ENCODE results near the gene AKR7A2. TPM values are rescaled to one million over a fixed set of nuclear protein-coding genes. Genes with fewer than 3 reads are reported as not detected.

The AKR7A2 gene
- total RNA-seq, 4 donors from 2014 or later, result 57.7 to 93.4 (median 70.3) TPM

DNA sequence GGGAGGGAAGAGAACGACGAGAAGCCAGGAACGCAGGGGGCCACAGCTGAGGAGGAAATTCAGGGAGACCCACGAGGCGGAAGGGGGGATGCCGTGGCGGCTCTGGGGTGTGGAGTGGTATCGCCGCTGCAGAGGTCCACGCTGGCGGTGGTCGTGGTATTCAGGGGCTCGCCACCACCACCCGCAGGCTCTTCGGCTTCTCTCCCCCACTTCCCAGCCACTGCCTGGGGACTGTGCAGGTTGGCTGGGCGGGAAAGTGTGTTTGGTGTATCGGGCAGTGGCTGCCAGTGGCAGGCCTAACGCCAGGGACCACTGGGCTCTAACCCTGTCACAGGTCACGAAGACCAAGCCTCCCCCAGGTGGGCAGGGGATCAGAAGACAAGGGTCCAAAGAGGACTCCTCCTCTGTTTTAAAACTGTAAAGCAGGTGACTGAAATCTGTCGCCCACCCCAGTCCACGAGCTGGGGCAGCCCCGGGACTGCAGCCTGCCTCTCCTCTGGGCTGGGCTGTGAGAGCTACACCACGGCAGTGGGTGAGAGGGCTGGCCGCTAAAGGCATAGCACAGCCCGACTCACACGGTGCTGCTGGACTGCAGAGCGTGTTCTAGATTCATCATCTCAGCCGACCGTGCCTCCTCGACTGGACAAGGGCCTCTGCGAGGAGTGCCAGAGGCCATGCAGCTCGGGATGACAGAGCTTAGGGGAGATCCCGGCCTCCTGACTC lies 31.1 kb upstream of the AKR7A2 start:
- 91 to 92% methylated on average over 11 to 16 of the region's 33 CpGs for WGBS, 2 donors
- Histone ChIP-seq H3K27me3 (no peaks in the 10 kb centered on the region), H3K36me3 (peaks cover 15 to 77% (median 27%) of the 10 kb centered on the region in 3 donors), H3K27ac (peak overlapping the region in 3 of 4 donors; percentile 36 to 45 (median 45)), H3K9me3 (no peaks in the 10 kb centered on the region), H3K4me3 (no peak overlapping the region), H3K4me1 (peaks cover 6 to 61% (median 17%) of the 10 kb centered on the region in 3 donors)
- no peak for DNase-seq
- intact Hi-C loops (cut with DNase I), result loop anchor here (5.0 kb wide), 1 partner anchor 314 kb away; no protein-coding TSS in a partner anchor
- TF ChIP-seq, protein P1, sequence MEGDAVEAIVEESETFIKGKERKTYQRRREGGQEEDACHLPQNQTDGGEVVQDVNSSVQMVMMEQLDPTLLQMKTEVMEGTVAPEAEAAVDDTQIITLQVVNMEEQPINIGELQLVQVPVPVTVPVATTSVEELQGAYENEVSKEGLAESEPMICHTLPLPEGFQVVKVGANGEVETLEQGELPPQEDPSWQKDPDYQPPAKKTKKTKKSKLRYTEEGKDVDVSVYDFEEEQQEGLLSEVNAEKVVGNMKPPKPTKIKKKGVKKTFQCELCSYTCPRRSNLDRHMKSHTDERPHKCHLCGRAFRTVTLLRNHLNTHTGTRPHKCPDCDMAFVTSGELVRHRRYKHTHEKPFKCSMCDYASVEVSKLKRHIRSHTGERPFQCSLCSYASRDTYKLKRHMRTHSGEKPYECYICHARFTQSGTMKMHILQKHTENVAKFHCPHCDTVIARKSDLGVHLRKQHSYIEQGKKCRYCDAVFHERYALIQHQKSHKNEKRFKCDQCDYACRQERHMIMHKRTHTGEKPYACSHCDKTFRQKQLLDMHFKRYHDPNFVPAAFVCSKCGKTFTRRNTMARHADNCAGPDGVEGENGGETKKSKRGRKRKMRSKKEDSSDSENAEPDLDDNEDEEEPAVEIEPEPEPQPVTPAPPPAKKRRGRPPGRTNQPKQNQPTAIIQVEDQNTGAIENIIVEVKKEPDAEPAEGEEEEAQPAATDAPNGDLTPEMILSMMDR (IDR thresholded peaks at IDR 0.05), result no peak
- no peak for TF ChIP-seq POLR2A (IDR thresholded peaks at IDR 0.05)

DNA sequence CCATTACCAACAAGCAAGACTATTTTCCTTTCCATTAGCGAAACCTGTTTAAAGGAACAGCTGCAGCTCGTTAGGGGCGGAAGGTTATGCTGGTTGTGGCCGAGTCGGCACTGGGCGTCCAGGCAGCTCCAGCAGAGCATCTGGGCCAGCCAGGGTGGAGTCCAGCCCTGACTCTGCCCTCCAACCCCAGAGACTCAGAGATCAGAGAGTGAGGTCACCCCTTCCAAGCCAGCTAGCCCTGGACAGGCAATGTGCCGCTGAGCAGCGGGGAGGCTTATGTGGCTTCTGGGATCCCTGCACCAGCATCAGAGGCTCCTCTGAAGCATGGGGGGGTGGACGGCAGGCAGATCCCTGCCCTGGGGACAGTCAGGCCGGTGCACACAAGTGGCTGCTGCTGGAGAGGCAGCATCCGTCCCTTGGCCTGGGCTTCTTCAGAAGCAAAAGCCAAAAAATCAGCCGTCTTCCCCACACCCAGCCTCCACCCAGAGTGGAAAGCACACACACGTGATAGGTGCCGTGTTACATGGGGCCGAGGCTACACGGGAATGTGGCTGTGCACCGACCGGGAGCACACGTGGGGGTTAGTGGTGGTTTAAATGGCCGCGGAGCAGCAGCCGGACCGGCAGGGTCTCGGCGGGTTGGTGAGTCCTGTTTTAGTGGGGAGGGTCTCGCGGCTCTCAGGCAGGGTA lies 30.3 kb upstream of the AKR7A2 start:
- no peak for TF ChIP-seq POLR2A (IDR thresholded peaks at IDR 0.05)
- TF ChIP-seq, protein P1 (IDR thresholded peaks at IDR 0.05), result no peak
- Histone ChIP-seq H3K27ac (peak overlapping the region in 3 of 4 donors; percentile 45 to 53 (median 45)), H3K36me3 (peaks cover 15 to 81% (median 27%) of the 10 kb centered on the region in 3 donors), H3K9me3 (no peaks in the 10 kb centered on the region), H3K27me3 (no peaks in the 10 kb centered on the region), H3K4me1 (peaks cover 0 to 53% (median 14%) of the 10 kb centered on the region in 3 donors), H3K4me3 (no peak overlapping the region)
- no peak for DNase-seq
- intact Hi-C loops (cut with DNase I), result loop anchor here (5.0 kb wide), 1 partner anchor 315 kb away; no protein-coding TSS in a partner anchor
- WGBS, 2 donors, result 86 to 92% methylated on average over 8 to 14 of the region's 27 CpGs

DNA sequence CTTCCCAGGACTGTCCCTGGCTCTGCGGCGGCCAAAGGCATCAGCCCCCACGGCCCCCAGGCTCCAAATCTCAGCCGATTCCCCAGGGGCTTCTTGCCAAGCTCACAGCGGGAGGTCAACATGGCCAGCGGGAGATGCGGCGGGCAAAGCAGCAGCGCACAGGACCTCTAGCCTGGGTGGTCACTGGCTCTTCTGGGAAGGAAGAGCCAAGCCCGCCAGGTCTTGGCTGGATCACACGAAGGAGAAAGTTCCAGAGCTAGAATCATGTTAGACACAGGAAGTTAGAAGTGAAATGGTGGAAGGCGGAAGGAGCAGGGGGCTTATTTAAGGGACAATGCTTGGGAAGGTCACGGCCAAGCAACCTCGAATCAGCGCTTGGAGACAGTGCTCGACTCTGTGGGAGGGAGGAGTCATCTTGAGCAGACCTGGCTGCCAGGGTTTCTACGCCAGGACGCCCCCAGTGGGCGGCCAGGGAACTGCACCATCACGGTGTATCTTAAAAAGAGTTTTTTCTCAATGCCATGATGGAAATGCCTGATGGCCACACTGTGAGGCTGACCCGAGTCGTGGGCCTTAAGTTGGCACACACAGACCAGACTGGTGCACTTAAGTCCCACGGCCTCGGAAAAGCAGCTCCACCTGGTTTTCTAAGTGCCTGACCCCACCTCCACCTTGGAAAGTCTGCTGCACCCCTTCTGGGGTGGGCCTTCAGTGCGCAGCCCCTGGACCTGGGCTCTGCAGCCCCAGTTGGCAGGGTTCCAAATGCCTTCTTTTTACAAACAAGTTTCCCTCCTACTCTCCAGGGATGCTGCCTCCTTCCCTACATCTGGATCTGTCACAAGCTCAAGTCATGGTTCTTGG lies 29.5 kb upstream of the AKR7A2 start:
- no peaks in the 10 kb centered on the region for H3K27me3 ChIP-seq
- H3K4me3 ChIP-seq, result no peak overlapping the region
- DNase-seq, result no peak
- intact Hi-C loops (cut with DNase I), result loop anchor here (5.0 kb wide), 1 partner anchor 316 kb away; no protein-coding TSS in a partner anchor
- H3K4me1 ChIP-seq, result peaks cover 0 to 50% (median 14%) of the 10 kb centered on the region in 3 donors
- H3K27ac ChIP-seq, result peak overlapping the region in 3 of 4 donors; percentile 45 to 53 (median 45)
- WGBS, 2 donors, result 34 to 45% methylated on average over 11 to 19 of the region's 25 CpGs
- no peaks in the 10 kb centered on the region for H3K9me3 ChIP-seq
- TF ChIP-seq POLR2A (IDR thresholded peaks at IDR 0.05), result no peak
- TF ChIP-seq, protein P1 (IDR thresholded peaks at IDR 0.05), result peak; percentile 76 to 94 (median 85)
- peaks cover 15 to 85% (median 27%) of the 10 kb centered on the region in 3 donors for H3K36me3 ChIP-seq

DNA sequence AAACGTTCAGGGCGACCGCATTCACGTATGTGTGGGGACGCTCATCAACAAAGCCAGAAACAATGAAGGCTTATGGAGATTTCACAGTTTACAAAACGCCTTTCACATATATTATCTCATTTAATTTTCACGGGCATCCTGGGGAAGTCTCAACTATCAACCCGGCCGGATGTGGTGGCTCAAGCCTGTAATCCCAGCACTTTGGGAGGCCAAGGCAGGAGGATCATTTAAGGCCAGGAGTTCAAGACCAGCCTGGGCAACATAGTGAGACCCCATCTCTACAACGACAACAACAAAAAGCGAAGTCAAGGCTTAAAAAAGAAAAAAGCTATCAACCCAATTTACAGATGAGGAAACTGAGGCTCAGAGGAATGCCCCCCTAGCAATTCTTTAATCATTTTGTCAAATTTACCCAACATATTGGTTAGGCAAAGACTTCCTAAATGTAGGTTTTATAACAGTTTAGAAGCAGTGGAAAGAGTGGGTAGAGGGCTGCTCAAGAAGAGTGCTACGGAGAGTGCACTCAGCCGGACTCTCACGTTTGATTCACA lies 28.5 kb upstream of the AKR7A2 start:
- DNase-seq, result no peak
- H3K9me3 ChIP-seq, result no peaks in the 10 kb centered on the region
- 91 to 92% methylated on average over 12 to 14 of the region's 14 CpGs for WGBS, 2 donors
- H3K27me3 ChIP-seq, result no peaks in the 10 kb centered on the region
- intact Hi-C loops (cut with DNase I), result loop anchor here (5.0 kb wide), 1 partner anchor 317 kb away; no protein-coding TSS in a partner anchor
- H3K4me3 ChIP-seq, result no peak overlapping the region
- peaks cover 15 to 83% (median 27%) of the 10 kb centered on the region in 3 donors for H3K36me3 ChIP-seq
- TF ChIP-seq, protein P1 (IDR thresholded peaks at IDR 0.05), result no peak
- TF ChIP-seq POLR2A (IDR thresholded peaks at IDR 0.05), result no peak
- H3K4me1 ChIP-seq, result peaks cover 0 to 44% (median 14%) of the 10 kb centered on the region in 3 donors
- H3K27ac ChIP-seq, result no peak overlapping the region
